NCI-H345 treated with DMSO at 0.1 percent for 48 hours (cell line): ENCODE measurements around the gene TYMS.
"Not testable (repeated sequence)": the region's sequence is repeated elsewhere in the genome, so short reads cannot be mapped to it uniquely, and the experiment has no call there.

Experiments
- DNase-seq: peaks from one replicate; lab custom pipeline; 2025; ENCODE audit not compliant: unreplicated experiment; lab: John Stamatoyannopoulos, UW

The TYMS gene

GRCh38 chr18:676736-677135 lies 19.3 kb downstream of the TYMS start:
- DNase-seq = no peak

GRCh38 chr18:677145-677544 lies 19.7 kb downstream of the TYMS start:
- no peak for DNase-seq

DNA sequence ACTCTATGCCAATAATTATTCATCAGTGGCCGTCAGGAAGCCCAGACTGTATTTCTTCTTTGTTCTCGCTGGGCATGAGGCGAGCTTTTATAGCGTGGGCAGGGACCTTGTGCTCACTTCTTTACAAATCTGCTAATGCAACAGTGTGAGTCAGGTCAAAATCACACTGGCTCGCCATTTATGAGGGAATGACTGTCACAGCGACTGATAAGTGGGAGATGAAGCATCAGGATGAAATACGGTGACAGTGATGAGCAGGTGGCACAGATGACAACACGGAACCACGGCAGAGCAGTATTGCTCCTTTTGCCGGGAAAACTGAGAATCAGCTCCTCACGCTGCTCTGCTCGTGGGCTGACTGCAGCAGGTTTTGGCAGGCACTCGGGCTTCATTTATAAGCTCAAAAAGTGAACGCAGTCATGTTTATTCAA lies 20.5 kb downstream of the TYMS start:
- no peak for DNase-seq

- DNase-seq = no peak
Observed at GRCh38 chr18:678482-679182, 21.2 kb downstream of the TYMS start.

DNA sequence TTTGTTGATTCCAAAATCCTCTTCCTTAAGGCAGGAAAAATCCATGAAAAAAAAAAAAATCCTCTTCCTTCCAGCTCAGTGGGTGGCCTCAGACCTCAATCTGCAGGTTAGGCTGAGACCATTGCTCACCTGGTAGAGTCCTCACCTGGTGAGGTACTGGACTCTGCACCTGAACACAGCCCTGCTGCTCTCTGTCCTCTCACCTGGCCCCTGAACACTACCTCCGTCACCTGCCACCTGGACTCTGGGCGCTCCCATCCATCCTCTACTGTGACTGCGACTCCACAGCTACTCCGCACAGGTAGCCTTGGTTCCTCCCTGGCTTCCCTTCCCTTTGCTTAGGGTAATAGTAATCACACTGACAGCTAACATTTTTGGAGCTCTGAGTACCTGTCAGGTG lies 22.1 kb downstream of the TYMS start:
- DNase-seq = no peak

DNA sequence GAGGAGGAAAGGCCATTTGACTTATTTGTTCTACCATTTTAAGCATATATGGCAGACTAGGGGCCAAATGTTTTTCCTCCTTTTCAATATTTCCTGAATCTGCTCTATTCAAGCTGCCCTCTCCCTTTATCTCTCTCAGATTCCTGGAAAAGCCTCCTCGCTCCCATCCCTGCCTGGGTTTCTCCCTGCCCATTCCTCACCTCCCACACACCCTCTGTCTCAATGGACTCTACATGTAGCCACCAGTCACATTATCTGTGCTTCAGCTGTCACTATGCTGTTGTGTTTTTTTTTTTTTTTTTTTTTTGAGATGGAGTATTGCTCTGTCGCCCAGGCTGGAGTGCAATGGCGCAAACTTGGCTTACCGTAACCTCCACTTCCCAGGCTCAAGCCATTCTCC lies 22.9 kb downstream of the TYMS start:
- no peak for DNase-seq

DNA sequence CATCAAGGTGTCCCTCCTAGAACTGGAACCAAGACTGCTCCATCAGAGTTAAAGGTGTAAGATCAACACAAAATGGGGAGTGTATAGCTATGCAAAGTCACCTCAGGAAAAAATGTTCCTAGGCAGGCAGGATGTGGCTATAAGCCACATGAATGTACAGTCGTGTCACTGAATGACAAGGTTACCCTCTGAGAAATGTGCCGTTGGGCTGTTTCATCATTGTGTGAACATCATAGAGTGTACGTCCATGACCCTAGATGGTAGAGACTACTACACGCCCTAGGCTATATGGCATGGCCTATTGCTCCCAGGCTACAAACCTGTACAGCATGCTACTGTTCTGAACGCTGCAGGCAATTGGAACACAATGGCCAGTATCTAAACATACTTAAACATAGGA lies 24.5 kb downstream of the TYMS start:
- DNase-seq = no peak

GRCh38 chr18:682416-682815 lies 25.0 kb downstream of the TYMS start:
- DNase-seq = not testable (repeated sequence)

GRCh38 chr18:682833-683232 lies 25.4 kb downstream of the TYMS start:
- no peak for DNase-seq

GRCh38 chr18:683531-683930 lies 26.1 kb downstream of the TYMS start:
- no peak for DNase-seq

- DNase-seq = no peak
Observed at GRCh38 chr18:685438-685837, 28.0 kb downstream of the TYMS start.

- DNase-seq = peak; percentile 8
Observed at GRCh38 chr18:686339-687111, 29.1 kb downstream of the TYMS start.

GRCh38 chr18:688323-688722 lies 30.9 kb downstream of the TYMS start:
- DNase-seq = peak; percentile 54

- DNase-seq = no peak
Observed at GRCh38 chr18:692824-693223, 35.4 kb downstream of the TYMS start.

DNA sequence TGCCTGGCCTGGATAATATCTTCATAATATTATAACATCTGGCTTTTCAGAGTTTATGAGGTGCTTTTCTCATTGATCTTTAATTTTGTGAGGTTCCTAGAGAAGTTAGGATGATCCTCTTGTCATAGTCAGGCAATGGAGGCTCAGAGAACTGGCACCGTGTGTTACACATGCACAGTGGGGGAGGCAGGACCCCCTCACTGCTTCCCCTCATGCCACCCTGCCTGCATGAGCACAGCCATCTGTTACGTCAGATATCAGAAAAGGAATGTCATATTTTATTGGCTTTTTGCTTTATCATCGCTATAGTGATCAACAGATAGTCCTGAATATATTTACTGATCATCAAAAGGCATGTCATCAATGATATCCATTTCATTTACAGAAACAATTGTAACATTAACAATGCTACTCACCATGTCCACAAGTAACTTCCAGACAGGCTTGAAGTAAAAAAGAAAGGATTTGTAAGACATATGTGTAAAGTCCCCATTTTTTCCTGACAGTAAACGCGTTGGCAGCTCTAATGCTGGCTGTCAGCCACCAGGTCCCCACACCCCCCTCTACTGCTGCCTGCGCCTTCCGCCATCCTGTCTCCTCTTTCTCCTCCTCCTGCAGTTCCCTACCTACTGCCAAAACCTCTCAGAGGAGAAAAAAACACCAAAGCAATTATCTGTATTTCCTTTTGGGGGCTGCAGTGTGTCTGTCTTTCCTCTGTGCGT lies 36.2 kb downstream of the TYMS start:
- DNase-seq = no peak

GRCh38 chr18:697012-697411 lies 39.6 kb downstream of the TYMS start:
- DNase-seq = no peak

DNA sequence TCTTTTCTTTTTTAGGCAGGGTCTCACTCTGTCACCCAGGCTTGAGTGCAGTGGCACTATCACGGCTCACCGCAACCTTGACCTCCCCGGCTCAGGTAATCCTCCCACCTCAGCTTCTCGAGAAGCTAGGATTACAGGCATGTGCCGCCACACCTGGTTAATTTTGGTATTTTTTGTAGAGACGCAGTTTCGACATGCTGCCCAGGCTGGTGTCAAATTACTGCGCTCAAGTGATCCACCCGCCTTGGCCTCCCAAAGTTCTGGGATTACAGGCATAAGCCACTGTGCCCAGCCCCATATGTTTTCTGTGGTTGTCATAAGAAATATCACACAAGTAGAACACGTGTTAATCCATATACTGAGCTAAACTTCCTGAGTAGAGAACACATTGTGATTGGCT lies 40.3 kb downstream of the TYMS start:
- DNase-seq = no peak

- DNase-seq = no peak
Observed at GRCh38 chr18:703213-703967, 45.9 kb downstream of the TYMS start.

- DNase-seq = no peak
Observed at GRCh38 chr18:706405-706804, 49.0 kb downstream of the TYMS start.

- no peak for DNase-seq
Observed at GRCh38 chr18:708096-708495, 50.6 kb downstream of the TYMS start.

DNA sequence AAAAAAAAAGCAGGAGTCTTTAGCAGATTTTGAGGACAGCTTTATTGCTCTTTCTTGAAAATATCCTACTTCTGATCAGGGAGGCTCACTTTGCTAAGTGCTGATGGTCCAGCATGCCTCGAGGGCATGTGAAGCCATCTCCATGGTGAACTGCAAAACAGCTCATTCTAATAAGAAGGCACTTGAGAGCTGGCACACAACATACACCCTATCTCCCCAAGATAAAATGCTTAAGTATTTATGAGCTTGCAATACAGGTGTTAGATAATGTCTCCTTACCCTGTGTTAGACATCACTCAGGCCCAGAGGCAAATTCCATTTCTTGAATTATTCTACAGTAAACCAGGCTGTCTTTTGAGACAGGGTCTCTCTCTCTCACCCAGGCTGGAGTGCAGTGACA lies 52.3 kb downstream of the TYMS start:
- DNase-seq = no peak
